ENCODE measurements around the gene SETD7.

The SETD7 gene

GRCh38 chr4:139524062-139524631 is 31.9 kb downstream of the SETD7 start:
- peak; percentile 46 for DNase-seq (ENCODE audit: low read depth)
- no peak for TF ChIP-seq CTCF (conservative IDR thresholded peaks at IDR 0.05; ENCODE audit: low read length)
- H3K4me3 ChIP-seq (ENCODE audit: low read length), result no peak overlapping the region

- DNase-seq (ENCODE audit: low read depth), result no peak
- no peak overlapping the region for H3K4me3 ChIP-seq (ENCODE audit: low read length)
- TF ChIP-seq CTCF (conservative IDR thresholded peaks at IDR 0.05; ENCODE audit: low read length), result no peak
Observed at GRCh38 chr4:139523076-139523475, 32.9 kb downstream of the SETD7 start.

GRCh38 chr4:139522457-139522856 is 33.6 kb downstream of the SETD7 start:
- DNase-seq (ENCODE audit: low read depth), result no peak
- no peak overlapping the region for H3K4me3 ChIP-seq (ENCODE audit: low read length)
- no peak for TF ChIP-seq CTCF (conservative IDR thresholded peaks at IDR 0.05; ENCODE audit: low read length)

- no peak overlapping the region for H3K4me3 ChIP-seq (ENCODE audit: low read length)
- no peak for TF ChIP-seq CTCF (conservative IDR thresholded peaks at IDR 0.05; ENCODE audit: low read length)
Observed at GRCh38 chr4:139521754-139522401, 34.1 kb downstream of the SETD7 start.

GRCh38 chr4:139515531-139515958 is 40.5 kb downstream of the SETD7 start:
- DNase-seq (ENCODE audit: low read depth), result peak; percentile 49
- TF ChIP-seq CTCF (conservative IDR thresholded peaks at IDR 0.05; ENCODE audit: low read length), result no peak
- no peak overlapping the region for H3K4me3 ChIP-seq (ENCODE audit: low read length)

More at GRCh38 chr4:139521754-139522401, 34.1 kb downstream of the SETD7 start:
- DNase-seq (ENCODE audit: low read depth), result no peak

GRCh38 chr4:139514382-139515059 is 41.5 kb downstream of the SETD7 start:
- H3K4me3 ChIP-seq (ENCODE audit: low read length), result no peak overlapping the region
- DNase-seq (ENCODE audit: low read depth), result no peak
- TF ChIP-seq CTCF (conservative IDR thresholded peaks at IDR 0.05; ENCODE audit: low read length), result no peak

GRCh38 chr4:139511320-139511719 is 44.7 kb downstream of the SETD7 start:
- no peak for DNase-seq (ENCODE audit: low read depth)
- TF ChIP-seq CTCF (conservative IDR thresholded peaks at IDR 0.05; ENCODE audit: low read length), result no peak
- no peak overlapping the region for H3K4me3 ChIP-seq (ENCODE audit: low read length)

Data from AG10803 (cell line).